ENCODE data around the gene SLC9B2. TPM values are rescaled to one million over a fixed set of nuclear protein-coding genes. Genes with fewer than 3 reads are reported as not detected.

SLC9B2 gene, protein sequence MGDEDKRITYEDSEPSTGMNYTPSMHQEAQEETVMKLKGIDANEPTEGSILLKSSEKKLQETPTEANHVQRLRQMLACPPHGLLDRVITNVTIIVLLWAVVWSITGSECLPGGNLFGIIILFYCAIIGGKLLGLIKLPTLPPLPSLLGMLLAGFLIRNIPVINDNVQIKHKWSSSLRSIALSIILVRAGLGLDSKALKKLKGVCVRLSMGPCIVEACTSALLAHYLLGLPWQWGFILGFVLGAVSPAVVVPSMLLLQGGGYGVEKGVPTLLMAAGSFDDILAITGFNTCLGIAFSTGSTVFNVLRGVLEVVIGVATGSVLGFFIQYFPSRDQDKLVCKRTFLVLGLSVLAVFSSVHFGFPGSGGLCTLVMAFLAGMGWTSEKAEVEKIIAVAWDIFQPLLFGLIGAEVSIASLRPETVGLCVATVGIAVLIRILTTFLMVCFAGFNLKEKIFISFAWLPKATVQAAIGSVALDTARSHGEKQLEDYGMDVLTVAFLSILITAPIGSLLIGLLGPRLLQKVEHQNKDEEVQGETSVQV
- total RNA-seq (2021) (25.3 and 28.0 TPM in 2 replicates), Bru-seq, nascent RNA (percentile 77 among the genes with signal in this experiment), BruChase-seq, experiment 1, labeled RNA remaining after a 2-hour chase (percentile 71 among the genes with signal in this experiment), BruChase-seq, experiment 2, labeled RNA remaining after a 6-hour chase (percentile 71 among the genes with signal in this experiment)
- long read RNA-seq, partial matches to known transcripts, result 10 of 26 reads
- long read RNA-seq, other reads (novel, unspliced or antisense), result 7 of 26 reads

- Histone ChIP-seq H3K36me3 (ENCODE audit: insufficient read depth, low read length, poor library complexity, severe bottlenecking) (no peaks in the 10 kb centered on the region), H3K9me3 (ENCODE audit: low read depth, low read length, poor library complexity, severe bottlenecking) (no peaks in the 10 kb centered on the region), H3K4me3 (ENCODE audit: low read depth, low read length, poor library complexity, severe bottlenecking) (peak within 1 kb of the TSS; percentile 73), H3K27me3 (replicated peaks; ENCODE audit: insufficient read depth, low read depth, low read length, poor library complexity) (no peaks in the 10 kb centered on the region), H3K27ac (ENCODE audit: low read depth, low read length, poor library complexity, severe bottlenecking) (peak within 1 kb of the TSS; percentile 92), H3K4me1 (ENCODE audit: insufficient read depth, low read length, poor library complexity, severe bottlenecking) (peaks cover 6% of the 10 kb centered on the region)
- CTCF ChIA-PET, result no interaction called here
- no peak for DNase-seq (ENCODE audit: low spot score)
- intact Hi-C loops (cut with micrococcal nuclease; ENCODE audit: unreplicated experiment), result no loop called here
- TF ChIP-seq EZH2 (IDR thresholded peaks at IDR 0.05; ENCODE audit: borderline replicate concordance, low read depth, low read length, poor library complexity, severe bottlenecking) (no peak), CTCF (conservative IDR thresholded peaks at IDR 0.05; ENCODE audit: low read depth, low read length) (no peak)
- POLR2A ChIA-PET (ENCODE audit: low non-redundant PET), result no interaction called here
- no TSS peak for BruUV-seq (replicated peaks)
Measured at GRCh38 chr4:103076747-103077347, at the start of gene SLC9B2. SLC9B2 (minus strand) TSS chr4:103076761; CDS start chr4:103067550, 9,211 bp downstream.

GRCh38 chr4:103126126-103126525 is 49.6 kb upstream of the SLC9B2 start:
- CTCF ChIA-PET, result no interaction called here
- no TSS peak for BruUV-seq (replicated peaks)
- POLR2A ChIA-PET (ENCODE audit: low non-redundant PET), result no interaction called here
- TF ChIP-seq CTCF (conservative IDR thresholded peaks at IDR 0.05; ENCODE audit: low read depth, low read length) (no peak), EZH2 (IDR thresholded peaks at IDR 0.05; ENCODE audit: borderline replicate concordance, low read depth, low read length, poor library complexity, severe bottlenecking) (no peak)
- intact Hi-C loops (cut with micrococcal nuclease; ENCODE audit: unreplicated experiment), result no loop called here
- H3K36me3 ChIP-seq (ENCODE audit: insufficient read depth, low read length, poor library complexity, severe bottlenecking), result peaks cover 51% of the 10 kb centered on the region
- no peak for DNase-seq (ENCODE audit: low spot score)
- H3K27me3 ChIP-seq (replicated peaks; ENCODE audit: insufficient read depth, low read depth, low read length, poor library complexity), result no peaks in the 10 kb centered on the region
- H3K4me3 ChIP-seq (ENCODE audit: low read depth, low read length, poor library complexity, severe bottlenecking), result no peak overlapping the region
- H3K27ac ChIP-seq (ENCODE audit: low read depth, low read length, poor library complexity, severe bottlenecking), result no peak overlapping the region
- H3K4me1 ChIP-seq (ENCODE audit: insufficient read depth, low read length, poor library complexity, severe bottlenecking), result no peaks in the 10 kb centered on the region
- peaks cover 3% of the 10 kb centered on the region for H3K9me3 ChIP-seq (ENCODE audit: low read depth, low read length, poor library complexity, severe bottlenecking)

GRCh38 chr4:103123114-103123513 is 46.6 kb upstream of the SLC9B2 start:
- DNase-seq (ENCODE audit: low spot score), result no peak
- H3K4me3 ChIP-seq (ENCODE audit: low read depth, low read length, poor library complexity, severe bottlenecking), result no peak overlapping the region
- H3K27me3 ChIP-seq (replicated peaks; ENCODE audit: insufficient read depth, low read depth, low read length, poor library complexity), result no peaks in the 10 kb centered on the region

More at GRCh38 chr4:103123114-103123513, 46.6 kb upstream of the SLC9B2 start:
- intact Hi-C loops (cut with micrococcal nuclease; ENCODE audit: unreplicated experiment), result no loop called here
- no peak overlapping the region for H3K27ac ChIP-seq (ENCODE audit: low read depth, low read length, poor library complexity, severe bottlenecking)
- H3K36me3 ChIP-seq (ENCODE audit: insufficient read depth, low read length, poor library complexity, severe bottlenecking), result peaks cover 40% of the 10 kb centered on the region
- no TSS peak for BruUV-seq (replicated peaks)
- no peak for TF ChIP-seq CTCF (conservative IDR thresholded peaks at IDR 0.05; ENCODE audit: low read depth, low read length)
- TF ChIP-seq EZH2 (IDR thresholded peaks at IDR 0.05; ENCODE audit: borderline replicate concordance, low read depth, low read length, poor library complexity, severe bottlenecking), result no peak
- H3K4me1 ChIP-seq (ENCODE audit: insufficient read depth, low read length, poor library complexity, severe bottlenecking), result no peaks in the 10 kb centered on the region
- POLR2A ChIA-PET (ENCODE audit: low non-redundant PET), result no interaction called here
- CTCF ChIA-PET, result no interaction called here
- no peaks in the 10 kb centered on the region for H3K9me3 ChIP-seq (ENCODE audit: low read depth, low read length, poor library complexity, severe bottlenecking)
